ENCODE data around the gene NR2F1.

- TF ChIP-seq POLR2A (IDR thresholded peaks at IDR 0.05), result no peak
- TF ChIP-seq, protein P1, sequence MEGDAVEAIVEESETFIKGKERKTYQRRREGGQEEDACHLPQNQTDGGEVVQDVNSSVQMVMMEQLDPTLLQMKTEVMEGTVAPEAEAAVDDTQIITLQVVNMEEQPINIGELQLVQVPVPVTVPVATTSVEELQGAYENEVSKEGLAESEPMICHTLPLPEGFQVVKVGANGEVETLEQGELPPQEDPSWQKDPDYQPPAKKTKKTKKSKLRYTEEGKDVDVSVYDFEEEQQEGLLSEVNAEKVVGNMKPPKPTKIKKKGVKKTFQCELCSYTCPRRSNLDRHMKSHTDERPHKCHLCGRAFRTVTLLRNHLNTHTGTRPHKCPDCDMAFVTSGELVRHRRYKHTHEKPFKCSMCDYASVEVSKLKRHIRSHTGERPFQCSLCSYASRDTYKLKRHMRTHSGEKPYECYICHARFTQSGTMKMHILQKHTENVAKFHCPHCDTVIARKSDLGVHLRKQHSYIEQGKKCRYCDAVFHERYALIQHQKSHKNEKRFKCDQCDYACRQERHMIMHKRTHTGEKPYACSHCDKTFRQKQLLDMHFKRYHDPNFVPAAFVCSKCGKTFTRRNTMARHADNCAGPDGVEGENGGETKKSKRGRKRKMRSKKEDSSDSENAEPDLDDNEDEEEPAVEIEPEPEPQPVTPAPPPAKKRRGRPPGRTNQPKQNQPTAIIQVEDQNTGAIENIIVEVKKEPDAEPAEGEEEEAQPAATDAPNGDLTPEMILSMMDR (IDR thresholded peaks at IDR 0.05), result no peak
Measured at GRCh38 chr5:93572608-93573353, 10.2 kb upstream of the NR2F1 start.
